SK-N-MC (cell line): Measurements from ENCODE around the gene CLIP4.

Source experiments
- EZH2 ChIP-seq: fragments of 200-600 bp; sonication (generic); IDR thresholded peaks from one replicate; pipeline ENCODE4 v1.6.1; 2017; ENCODE audit warnings: antibody characterized with exemption
- FOXP2 ChIP-seq: optimal IDR thresholded peaks from 2 replicates; pipeline ENCODE3; 2011; ENCODE audit warnings: mild to moderate bottlenecking, moderate library complexity; ENCODE audit not compliant: insufficient read depth; ENCODE audit errors: extremely low read length, control extremely low read depth
- POLR2AphosphoS5 ChIP-seq: IDR thresholded peaks from 2 replicates; pipeline ENCODE4 v1.6.1; 2012; ENCODE audit warnings: mild to moderate bottlenecking, low read depth, low read length, borderline replicate concordance

- TF ChIP-seq EZH2, result no peak
- TF ChIP-seq POLR2AphosphoS5, result no peak
- TF ChIP-seq FOXP2, result no peak
Observed at GRCh38 chr2:29097569-29097968, 17.6 kb upstream of the CLIP4 start.
